GM08714 (cell line): ENCODE results near the gene CCDC12.

Experiments
- H3K4me3 ChIP-seq: fragments of 200-500 bp; sonication (Bioruptor generic); 2 replicates; pipeline ENCODE4 v1.5.1; 2014; ENCODE audit warnings: mild to moderate bottlenecking, low read length, inconsistent platforms
- ZNF274 ChIP-seq: IDR thresholded peaks from 2 replicates; pipeline ENCODE4 v1.6.1; 2012; ENCODE audit warnings: mild to moderate bottlenecking, low read depth, low read length

The CCDC12 gene

DNA sequence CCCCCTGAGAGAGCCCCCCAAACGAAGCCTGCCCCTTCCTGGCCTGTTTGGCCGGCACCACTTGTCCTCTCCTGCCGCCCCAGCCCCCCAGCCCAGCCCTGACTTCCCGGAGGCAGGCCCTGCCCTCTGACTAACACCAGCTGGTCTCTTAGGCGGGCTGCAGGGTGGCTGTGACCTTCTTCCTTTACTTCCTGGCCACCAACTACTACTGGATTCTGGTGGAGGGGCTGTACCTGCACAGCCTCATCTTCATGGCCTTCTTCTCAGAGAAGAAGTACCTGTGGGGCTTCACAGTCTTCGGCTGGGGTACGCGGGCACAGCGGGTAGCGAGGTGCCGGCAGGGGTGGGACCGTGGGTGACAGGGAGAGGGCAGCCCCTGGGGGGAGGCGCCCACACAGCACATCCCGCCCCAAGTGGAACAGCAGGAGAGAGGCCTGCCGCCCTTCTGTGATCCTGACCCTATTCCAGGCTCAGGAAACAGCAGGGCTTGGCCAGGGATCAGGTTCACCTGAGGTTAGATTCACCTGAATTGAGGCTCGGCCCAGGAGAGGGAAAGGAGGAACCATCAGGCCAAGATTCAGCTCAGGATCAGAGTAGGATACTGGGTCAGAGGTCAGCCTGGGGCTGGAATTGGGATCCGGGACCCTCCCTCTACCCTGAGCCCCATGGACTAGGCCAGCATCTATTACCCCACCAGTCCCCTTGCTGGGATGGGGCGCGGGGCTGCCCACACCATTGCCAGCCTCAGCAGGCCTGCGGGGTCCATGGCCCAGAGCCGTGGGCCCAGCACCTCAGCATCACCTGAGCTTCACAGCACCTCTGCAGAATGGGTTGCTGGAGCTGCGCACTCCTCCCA lies 77.2 kb downstream of the CCDC12 start:
- no peak overlapping the region for H3K4me3 ChIP-seq
- TF ChIP-seq ZNF274: no peak

DNA sequence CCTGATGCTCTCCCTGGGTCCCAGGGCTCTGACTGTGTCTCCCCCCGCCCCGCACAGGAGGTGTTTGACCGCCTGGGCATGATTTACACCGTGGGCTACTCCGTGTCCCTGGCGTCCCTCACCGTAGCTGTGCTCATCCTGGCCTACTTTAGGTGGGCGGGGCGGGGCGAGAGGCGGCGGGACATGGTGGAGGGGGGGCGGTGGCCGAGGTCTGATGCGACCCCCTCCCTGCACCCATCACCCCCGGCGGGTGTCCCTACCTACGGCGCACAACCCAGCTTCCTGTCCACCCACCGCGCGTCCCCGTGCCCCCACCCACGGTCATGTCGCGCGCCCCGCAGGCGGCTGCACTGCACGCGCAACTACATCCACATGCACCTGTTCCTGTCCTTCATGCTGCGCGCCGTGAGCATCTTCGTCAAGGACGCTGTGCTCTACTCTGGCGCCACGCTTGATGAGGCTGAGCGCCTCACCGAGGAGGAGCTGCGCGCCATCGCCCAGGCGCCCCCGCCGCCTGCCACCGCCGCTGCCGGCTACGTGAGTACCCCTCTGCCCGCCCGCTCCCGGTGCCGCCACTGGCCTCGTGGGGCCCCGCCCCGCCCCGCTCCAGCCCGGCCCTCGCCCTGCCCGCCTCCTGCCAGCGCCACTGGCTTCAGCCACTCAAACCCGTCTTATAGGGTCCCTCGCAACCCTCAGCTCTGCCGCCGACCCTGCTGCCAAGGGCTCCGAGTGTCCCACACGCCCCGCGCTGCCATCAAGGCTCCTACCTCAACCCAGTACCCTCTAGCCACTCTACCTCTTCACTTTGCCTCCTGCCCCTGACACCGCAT lies 78.0 kb downstream of the CCDC12 start:
- TF ChIP-seq ZNF274: no peak
- H3K4me3 ChIP-seq: no peak overlapping the region

DNA sequence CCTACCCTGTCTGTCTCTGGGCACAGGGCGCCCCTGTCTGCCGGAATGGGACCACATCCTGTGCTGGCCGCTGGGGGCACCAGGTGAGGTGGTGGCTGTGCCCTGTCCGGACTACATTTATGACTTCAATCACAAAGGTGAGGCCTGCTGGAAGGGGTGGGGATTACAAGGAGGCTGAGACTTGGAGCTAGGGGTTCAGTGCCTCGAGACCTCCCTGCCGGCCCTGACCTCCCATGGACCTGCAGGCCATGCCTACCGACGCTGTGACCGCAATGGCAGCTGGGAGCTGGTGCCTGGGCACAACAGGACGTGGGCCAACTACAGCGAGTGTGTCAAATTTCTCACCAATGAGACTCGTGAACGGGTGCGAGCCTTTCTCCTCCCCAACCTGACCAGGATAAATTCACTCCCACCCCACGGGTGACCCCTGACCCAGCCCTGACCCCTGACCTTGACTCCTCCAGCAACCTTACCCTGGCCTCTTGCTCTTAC lies 78.7 kb downstream of the CCDC12 start:
- TF ChIP-seq ZNF274: no peak
- H3K4me3 ChIP-seq: no peak overlapping the region

GRCh38 chr3:46897031-46897430 lies 79.5 kb downstream of the CCDC12 start:
- H3K4me3 ChIP-seq: no peak overlapping the region
- TF ChIP-seq ZNF274: no peak

- TF ChIP-seq ZNF274: no peak
- H3K4me3 ChIP-seq: no peak overlapping the region
These were observed 80.2 kb downstream of the CCDC12 start for GRCh38 chr3:46896386-46896785.

DNA sequence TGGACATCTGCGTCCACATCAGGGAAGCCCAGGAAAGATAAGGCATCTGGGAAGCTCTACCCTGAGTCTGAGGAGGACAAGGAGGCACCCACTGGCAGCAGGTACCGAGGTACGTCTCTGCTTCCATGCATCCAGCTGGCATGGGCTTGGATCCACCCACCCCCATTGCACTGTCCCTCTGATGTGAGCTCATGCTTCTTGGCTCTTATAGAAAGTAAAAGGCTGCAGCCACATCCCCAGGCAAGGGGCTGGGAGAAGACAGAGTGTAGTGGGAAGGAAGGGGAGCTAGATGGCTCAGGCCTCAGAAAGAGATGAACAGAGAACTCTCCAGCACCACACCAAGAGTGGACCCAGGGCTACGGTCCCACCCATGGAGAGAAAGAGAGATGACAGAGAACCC lies 80.8 kb downstream of the CCDC12 start:
- TF ChIP-seq ZNF274: no peak
- no peak overlapping the region for H3K4me3 ChIP-seq

GRCh38 chr3:46895204-46895660 lies 81.3 kb downstream of the CCDC12 start:
- no peak for TF ChIP-seq ZNF274
- no peak overlapping the region for H3K4me3 ChIP-seq

DNA sequence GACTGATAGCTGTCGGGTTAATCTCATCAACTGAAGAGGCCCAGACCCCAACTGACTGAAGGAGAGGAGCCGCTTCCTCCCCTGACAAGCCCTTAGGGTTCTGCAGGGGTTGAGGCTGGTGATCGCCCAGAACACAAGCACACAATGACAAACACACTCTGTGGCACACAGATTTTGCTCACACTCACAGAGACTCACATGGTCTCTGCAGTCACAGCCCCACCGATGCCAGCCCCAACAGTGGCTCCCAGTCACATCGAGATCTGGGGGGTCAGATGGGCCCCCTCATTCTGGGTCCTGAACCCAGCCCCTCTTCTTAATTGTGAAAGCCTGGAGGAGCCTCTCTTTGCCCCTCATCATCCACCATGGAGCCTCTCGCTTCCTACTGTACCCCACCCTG lies 82.3 kb downstream of the CCDC12 start:
- TF ChIP-seq ZNF274: no peak
- no peak overlapping the region for H3K4me3 ChIP-seq

GRCh38 chr3:46893763-46894162 lies 82.8 kb downstream of the CCDC12 start:
- H3K4me3 ChIP-seq: no peak overlapping the region
- TF ChIP-seq ZNF274: no peak

DNA sequence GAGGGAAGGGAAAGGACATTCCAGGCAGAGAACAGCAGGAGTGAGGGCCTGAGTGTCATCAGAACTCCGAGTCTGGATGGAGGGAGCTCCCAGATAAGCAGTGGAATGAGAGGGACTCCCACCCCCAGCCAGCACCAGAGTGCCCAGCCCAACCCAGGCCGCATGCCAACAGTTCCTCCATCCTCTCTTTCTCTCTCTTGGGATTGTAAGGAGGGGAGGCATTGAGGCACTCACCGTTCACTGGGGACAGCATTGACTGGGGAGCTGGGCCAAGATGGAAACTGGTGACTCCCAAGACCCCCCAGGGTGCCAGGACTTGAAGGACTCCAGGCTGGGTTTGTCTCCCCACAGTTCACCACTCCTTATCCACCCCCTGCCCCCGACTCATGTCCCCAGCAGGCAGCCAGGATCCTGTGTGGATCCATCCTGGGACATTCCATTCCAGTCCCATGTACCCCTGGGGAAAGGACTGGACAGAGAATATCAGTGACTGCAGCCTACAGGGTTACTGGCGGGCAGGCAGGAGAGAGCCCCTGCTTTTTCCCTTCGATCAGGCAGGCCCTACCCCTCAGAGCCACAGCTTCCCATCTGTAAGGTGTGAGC lies 83.3 kb downstream of the CCDC12 start:
- no peak for TF ChIP-seq ZNF274
- H3K4me3 ChIP-seq: no peak overlapping the region

- H3K4me3 ChIP-seq: no peak overlapping the region
- TF ChIP-seq ZNF274: no peak
These were observed 84.0 kb downstream of the CCDC12 start for GRCh38 chr3:46892285-46893145.

DNA sequence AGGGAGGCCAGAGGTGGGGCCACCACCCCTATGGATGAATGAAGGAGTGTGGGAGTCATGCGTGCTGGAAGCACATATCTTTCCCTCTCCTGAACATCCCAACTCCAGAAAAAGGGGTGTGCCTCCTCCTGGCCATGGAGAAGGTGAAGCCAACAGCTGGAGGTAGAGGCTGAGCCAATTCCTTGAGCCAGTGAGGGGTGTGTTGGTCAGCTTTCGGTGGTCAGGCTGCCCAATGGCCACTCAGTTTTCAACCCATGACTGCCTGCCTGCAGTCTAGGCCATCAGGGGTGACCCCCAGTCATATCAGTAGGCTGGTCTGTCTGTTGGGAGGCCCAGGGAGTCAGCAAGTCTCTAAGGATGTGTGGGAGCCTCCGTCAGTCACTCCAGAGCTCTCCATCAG lies 85.4 kb downstream of the CCDC12 start:
- TF ChIP-seq ZNF274: no peak
- H3K4me3 ChIP-seq: no peak overlapping the region

DNA sequence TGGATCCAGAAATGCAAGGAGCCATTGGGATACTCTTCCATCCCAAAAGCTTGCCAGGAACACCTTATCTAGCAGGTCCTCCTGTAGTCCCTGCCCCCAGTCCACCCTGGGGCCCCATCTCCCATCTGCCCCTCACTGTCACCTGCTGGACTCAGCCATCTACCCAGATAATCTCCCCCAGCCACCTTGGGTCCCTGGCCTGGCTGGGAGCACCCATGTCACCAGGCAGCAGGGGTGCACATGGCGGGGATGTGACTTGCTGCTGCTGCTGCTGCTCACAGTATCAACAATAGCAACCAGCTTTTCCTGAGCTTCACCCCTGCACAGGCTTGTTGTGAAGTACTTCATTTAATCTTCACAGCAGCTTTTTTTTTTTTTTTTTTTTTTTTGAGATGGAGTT lies 86.4 kb downstream of the CCDC12 start:
- no peak overlapping the region for H3K4me3 ChIP-seq
- no peak for TF ChIP-seq ZNF274

- no peak for TF ChIP-seq ZNF274
- H3K4me3 ChIP-seq: no peak overlapping the region
These were observed 87.0 kb downstream of the CCDC12 start for GRCh38 chr3:46889381-46890110.
